Upper lobe of left lung (tissue), 4 donors: ENCODE measurements around the gene EEF2K.

ENCODE experiments used
- POLR2A ChIP-seq, 4 donors: fragments of 450-650 bp; IDR thresholded peaks; one replicate each; pipeline ENCODE4 v1.5.1; 2016 to 2017; ENCODE audit warnings: antibody characterized with exemption in 4 of 4, mild to moderate bottlenecking in 2 of 4
- POLR2AphosphoS5 ChIP-seq, 2 donors: sonication (generic); formaldehyde crosslinking; IDR thresholded peaks; one replicate each; pipeline ENCODE4 v1.5.1; 2017; ENCODE audit warnings: antibody characterized with exemption in 2 of 2
- TF ChIP-seq, protein P1 (sequence below), 6 experiments: fragments of 450-650 bp in 4 of 6; fragments of 200-600 bp in 2 of 6; sonication (generic) in 2 of 6; IDR thresholded peaks; one replicate each; pipeline ENCODE4 v1.5.1; 2016 to 2019; ENCODE audit warnings: antibody characterized with exemption in 6 of 6

DNA sequence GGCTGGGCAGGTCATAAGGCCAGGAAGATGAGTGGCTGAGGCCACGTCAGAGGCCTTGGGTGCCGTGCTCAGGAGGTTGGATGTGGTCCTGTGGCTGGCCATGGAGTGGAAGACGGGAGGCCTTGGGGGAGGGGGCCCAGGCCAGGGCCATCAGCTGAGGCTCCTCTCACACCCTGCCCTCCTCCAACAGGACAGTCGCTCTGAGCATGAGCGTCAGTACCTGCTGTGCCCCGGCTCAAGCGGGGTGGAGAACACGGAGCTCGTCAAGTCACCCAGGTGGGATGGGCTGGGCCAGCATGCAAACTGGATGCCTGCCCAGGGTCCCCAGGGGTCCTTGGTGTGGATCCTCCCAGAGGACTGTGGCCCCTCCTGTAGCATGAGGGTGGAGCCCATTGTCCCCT is 110.3 kb downstream of the EEF2K start:
- TF ChIP-seq, protein P1, sequence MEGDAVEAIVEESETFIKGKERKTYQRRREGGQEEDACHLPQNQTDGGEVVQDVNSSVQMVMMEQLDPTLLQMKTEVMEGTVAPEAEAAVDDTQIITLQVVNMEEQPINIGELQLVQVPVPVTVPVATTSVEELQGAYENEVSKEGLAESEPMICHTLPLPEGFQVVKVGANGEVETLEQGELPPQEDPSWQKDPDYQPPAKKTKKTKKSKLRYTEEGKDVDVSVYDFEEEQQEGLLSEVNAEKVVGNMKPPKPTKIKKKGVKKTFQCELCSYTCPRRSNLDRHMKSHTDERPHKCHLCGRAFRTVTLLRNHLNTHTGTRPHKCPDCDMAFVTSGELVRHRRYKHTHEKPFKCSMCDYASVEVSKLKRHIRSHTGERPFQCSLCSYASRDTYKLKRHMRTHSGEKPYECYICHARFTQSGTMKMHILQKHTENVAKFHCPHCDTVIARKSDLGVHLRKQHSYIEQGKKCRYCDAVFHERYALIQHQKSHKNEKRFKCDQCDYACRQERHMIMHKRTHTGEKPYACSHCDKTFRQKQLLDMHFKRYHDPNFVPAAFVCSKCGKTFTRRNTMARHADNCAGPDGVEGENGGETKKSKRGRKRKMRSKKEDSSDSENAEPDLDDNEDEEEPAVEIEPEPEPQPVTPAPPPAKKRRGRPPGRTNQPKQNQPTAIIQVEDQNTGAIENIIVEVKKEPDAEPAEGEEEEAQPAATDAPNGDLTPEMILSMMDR (IDR thresholded peaks at IDR 0.05), result no peak
- TF ChIP-seq POLR2A (IDR thresholded peaks at IDR 0.05) (no peak), POLR2AphosphoS5 (IDR thresholded peaks at IDR 0.05) (no peak)
